SK-N-MC (cell line): Measurements from ENCODE around the gene PLD1.

Source experiments
- EZH2 ChIP-seq: fragments of 200-600 bp; sonication (generic); IDR thresholded peaks from one replicate; pipeline ENCODE4 v1.6.1; 2017; ENCODE audit warnings: antibody characterized with exemption
- POLR2AphosphoS5 ChIP-seq: IDR thresholded peaks from 2 replicates; pipeline ENCODE4 v1.6.1; 2012; ENCODE audit warnings: mild to moderate bottlenecking, low read depth, low read length, borderline replicate concordance

DNA sequence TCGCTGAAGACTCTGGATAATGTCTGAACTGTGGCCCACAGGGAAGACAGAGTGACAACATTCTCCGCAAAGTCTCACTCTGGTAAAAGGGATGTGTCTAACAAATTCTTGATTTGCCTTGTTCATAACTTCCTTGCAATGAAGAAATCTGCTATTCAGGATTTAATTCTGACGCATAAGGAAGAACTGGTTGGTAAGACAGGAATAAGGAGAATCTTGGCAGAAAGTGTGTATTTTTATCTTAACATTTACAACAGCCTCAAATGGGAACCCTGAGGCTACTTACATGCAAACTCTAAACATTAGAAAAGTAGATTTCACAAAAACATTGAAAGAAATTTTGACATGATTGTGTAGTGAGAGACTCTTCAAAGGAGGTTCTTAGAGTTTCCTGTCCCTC, 10.8 kb upstream of the PLD1 start:
- TF ChIP-seq POLR2AphosphoS5 (no peak), EZH2 (no peak)
